ENCODE measurements around the gene CERS6.

The CERS6 gene

DNA sequence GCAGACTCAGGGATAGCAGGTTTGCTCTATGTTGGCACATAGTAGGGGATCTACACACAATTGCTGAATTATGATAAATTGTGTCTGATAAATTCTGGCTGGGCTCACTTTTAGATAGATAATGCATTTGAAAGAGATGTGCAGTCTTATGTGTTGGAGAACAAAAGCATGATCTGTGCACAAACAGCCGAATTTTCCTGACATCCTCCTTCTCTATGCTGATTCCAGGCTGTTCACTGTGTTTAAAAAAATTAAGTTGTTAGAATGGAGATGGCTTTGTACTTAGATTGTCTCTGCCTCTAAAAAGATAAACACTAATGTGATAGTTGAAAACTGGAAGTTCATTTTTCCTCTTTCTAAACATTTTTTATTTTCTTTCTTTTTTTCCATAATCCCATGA lies 2.1 kb downstream of the CERS6 start (continued):
- TF ChIP-seq, protein P1, sequence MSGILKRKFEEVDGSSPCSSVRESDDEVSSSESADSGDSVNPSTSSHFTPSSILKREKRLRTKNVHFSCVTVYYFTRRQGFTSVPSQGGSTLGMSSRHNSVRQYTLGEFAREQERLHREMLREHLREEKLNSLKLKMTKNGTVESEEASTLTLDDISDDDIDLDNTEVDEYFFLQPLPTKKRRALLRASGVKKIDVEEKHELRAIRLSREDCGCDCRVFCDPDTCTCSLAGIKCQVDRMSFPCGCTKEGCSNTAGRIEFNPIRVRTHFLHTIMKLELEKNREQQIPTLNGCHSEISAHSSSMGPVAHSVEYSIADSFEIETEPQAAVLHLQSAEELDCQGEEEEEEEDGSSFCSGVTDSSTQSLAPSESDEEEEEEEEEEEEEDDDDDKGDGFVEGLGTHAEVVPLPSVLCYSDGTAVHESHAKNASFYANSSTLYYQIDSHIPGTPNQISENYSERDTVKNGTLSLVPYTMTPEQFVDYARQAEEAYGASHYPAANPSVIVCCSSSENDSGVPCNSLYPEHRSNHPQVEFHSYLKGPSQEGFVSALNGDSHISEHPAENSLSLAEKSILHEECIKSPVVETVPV (CRISPR knock-in tag; IDR thresholded peaks at IDR 0.05), result no peak

DNA sequence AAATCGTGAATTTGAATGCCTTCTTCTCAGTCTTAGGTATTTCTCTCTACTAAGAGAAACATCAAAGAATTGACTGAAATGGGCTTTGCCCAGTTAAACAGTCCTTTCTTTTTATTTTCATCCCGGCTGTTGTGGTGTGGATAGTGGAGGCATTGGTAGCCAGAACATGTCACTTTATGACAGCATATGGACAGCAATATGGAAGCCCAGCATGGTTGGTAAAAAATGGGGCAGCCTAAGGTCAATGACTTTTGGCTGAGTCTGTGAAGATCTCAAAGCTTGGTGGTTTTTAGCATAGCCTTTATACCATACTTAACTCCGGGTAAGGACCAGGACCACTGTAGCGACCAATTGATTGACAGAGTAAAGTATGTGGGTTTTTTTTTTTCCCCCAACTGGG lies 3.2 kb downstream of the CERS6 start:
- ATAC-seq, result no peak
- no peak for TF ChIP-seq OSR1 (CRISPR knock-in tag; IDR thresholded peaks at IDR 0.05)
- no peak for TF ChIP-seq ZC3H10 (CRISPR knock-in tag; IDR thresholded peaks at IDR 0.05)
- TF ChIP-seq ZNF70 (CRISPR knock-in tag; IDR thresholded peaks at IDR 0.05), result no peak

DNA sequence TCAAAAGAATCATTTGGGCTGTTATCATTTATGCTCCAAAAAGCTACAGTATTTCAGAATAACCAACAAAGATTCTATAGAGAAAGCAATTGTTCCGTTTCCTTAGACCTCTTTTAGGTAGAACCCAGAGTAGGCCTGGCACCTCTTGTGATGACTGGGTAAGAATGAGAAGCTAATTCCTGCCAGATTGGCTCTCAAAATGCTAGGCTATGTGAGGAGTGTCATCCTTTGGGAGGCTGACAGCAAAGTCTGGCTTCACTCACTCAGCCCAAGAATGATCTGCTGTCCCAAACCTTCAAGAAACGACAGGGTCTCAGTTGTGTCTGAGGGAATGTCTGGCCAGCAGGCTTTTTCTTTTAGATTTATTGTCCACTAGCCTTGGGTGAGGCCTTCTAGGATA lies 4.5 kb downstream of the CERS6 start:
- ATAC-seq, result no peak
- TF ChIP-seq ZNF70 (CRISPR knock-in tag; IDR thresholded peaks at IDR 0.05) (no peak), ZFP3 (CRISPR knock-in tag; IDR thresholded peaks at IDR 0.05) (no peak), ISL1 (CRISPR knock-in tag; IDR thresholded peaks at IDR 0.05) (no peak), ZC3H10 (CRISPR knock-in tag; IDR thresholded peaks at IDR 0.05) (no peak), ZNF8 (CRISPR knock-in tag; IDR thresholded peaks at IDR 0.05) (no peak)

DNA sequence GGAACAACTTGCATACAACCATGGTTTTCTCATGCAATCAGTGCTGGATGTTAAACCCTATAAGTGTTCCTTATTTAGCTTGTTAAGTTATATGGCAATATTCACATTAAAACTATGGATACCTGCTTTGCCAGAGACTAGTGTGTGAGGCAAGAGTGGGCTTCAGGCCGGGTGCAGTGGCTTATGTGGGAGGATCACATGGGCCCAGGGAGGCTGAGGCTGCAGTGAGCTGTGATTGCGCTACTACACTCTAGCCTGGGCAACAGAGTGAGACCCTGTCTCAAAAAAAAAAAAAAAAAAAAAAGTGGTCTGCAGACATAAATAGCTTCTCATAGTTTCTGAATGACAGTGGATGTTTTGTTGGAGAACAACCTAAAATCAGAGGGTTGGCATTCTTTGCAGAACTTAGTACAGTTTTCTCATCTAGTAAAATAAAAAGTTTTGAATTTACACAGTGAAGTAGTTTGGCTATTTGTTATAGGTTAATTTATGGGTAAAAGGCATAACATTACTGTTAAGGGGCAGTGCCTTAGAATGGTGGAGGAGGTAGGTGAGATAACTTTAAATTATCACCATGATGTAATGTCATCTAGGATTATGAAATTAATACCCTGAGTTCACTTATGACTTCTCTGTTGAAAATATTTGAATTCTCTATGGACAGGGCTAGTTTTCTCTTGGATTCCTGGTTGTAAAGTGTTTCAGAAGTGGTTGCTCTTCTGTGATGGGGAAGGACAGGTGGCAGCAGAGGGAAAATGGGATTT lies 5.3 kb downstream of the CERS6 start:
- no peak for TF ChIP-seq ZNF70 (CRISPR knock-in tag; IDR thresholded peaks at IDR 0.05)
- TF ChIP-seq SNAI2 (CRISPR knock-in tag; IDR thresholded peaks at IDR 0.05), result no peak
- TF ChIP-seq, protein P2, sequence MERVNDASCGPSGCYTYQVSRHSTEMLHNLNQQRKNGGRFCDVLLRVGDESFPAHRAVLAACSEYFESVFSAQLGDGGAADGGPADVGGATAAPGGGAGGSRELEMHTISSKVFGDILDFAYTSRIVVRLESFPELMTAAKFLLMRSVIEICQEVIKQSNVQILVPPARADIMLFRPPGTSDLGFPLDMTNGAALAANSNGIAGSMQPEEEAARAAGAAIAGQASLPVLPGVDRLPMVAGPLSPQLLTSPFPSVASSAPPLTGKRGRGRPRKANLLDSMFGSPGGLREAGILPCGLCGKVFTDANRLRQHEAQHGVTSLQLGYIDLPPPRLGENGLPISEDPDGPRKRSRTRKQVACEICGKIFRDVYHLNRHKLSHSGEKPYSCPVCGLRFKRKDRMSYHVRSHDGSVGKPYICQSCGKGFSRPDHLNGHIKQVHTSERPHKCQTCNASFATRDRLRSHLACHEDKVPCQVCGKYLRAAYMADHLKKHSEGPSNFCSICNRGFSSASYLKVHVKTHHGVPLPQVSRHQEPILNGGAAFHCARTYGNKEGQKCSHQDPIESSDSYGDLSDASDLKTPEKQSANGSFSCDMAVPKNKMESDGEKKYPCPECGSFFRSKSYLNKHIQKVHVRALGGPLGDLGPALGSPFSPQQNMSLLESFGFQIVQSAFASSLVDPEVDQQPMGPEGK (CRISPR knock-in tag; IDR thresholded peaks at IDR 0.05; ENCODE audit: borderline replicate concordance), result no peak
- no peak for TF ChIP-seq PPARA (CRISPR knock-in tag; IDR thresholded peaks at IDR 0.05; ENCODE audit: borderline replicate concordance)
- TF ChIP-seq, protein P1 (CRISPR knock-in tag; IDR thresholded peaks at IDR 0.05), result no peak
- TF ChIP-seq, protein P3, sequence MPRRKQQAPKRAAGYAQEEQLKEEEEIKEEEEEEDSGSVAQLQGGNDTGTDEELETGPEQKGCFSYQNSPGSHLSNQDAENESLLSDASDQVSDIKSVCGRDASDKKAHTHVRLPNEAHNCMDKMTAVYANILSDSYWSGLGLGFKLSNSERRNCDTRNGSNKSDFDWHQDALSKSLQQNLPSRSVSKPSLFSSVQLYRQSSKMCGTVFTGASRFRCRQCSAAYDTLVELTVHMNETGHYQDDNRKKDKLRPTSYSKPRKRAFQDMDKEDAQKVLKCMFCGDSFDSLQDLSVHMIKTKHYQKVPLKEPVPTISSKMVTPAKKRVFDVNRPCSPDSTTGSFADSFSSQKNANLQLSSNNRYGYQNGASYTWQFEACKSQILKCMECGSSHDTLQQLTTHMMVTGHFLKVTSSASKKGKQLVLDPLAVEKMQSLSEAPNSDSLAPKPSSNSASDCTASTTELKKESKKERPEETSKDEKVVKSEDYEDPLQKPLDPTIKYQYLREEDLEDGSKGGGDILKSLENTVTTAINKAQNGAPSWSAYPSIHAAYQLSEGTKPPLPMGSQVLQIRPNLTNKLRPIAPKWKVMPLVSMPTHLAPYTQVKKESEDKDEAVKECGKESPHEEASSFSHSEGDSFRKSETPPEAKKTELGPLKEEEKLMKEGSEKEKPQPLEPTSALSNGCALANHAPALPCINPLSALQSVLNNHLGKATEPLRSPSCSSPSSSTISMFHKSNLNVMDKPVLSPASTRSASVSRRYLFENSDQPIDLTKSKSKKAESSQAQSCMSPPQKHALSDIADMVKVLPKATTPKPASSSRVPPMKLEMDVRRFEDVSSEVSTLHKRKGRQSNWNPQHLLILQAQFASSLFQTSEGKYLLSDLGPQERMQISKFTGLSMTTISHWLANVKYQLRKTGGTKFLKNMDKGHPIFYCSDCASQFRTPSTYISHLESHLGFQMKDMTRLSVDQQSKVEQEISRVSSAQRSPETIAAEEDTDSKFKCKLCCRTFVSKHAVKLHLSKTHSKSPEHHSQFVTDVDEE (CRISPR knock-in tag; IDR thresholded peaks at IDR 0.05), result no peak
- TF ChIP-seq ZFP30 (CRISPR knock-in tag; IDR thresholded peaks at IDR 0.05), result no peak
- ATAC-seq, result no peak

DNA sequence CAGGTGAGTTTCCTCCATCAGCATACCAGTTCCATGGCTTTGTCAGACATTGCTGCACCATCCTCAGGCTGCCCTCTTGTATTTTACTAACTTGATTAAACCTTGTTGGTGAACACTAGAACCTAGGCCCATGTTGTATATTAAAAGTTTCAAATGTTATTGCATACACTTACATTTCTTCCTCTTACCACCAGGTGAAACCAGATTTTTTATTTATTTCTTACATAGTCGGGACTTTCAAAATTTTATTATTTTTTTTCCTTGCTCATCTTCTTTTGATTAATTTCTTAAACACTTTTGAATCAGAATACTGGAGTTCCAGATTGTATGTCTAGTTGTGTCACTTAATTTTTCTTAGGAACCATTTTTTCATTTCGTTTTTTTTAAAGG lies 5.9 kb downstream of the CERS6 start:
- ATAC-seq, result no peak
- TF ChIP-seq ZFP30 (CRISPR knock-in tag; IDR thresholded peaks at IDR 0.05), result no peak
- TF ChIP-seq CSDC2 (CRISPR knock-in tag; IDR thresholded peaks at IDR 0.05), result no peak
- no peak for TF ChIP-seq SNAI2 (CRISPR knock-in tag; IDR thresholded peaks at IDR 0.05)
- TF ChIP-seq TCF4 (CRISPR knock-in tag; IDR thresholded peaks at IDR 0.05; ENCODE audit: borderline replicate concordance), result no peak
- TF ChIP-seq ZC3H10 (CRISPR knock-in tag; IDR thresholded peaks at IDR 0.05), result no peak
- TF ChIP-seq, protein P3 (CRISPR knock-in tag; IDR thresholded peaks at IDR 0.05), result no peak
- no peak for TF ChIP-seq ESRRG (CRISPR knock-in tag; IDR thresholded peaks at IDR 0.05)
- no peak for TF ChIP-seq ARNTL (CRISPR knock-in tag; IDR thresholded peaks at IDR 0.05; ENCODE audit: borderline replicate concordance, low read depth)
- TF ChIP-seq, protein P1 (CRISPR knock-in tag; IDR thresholded peaks at IDR 0.05), result no peak
- TF ChIP-seq, protein P4, sequence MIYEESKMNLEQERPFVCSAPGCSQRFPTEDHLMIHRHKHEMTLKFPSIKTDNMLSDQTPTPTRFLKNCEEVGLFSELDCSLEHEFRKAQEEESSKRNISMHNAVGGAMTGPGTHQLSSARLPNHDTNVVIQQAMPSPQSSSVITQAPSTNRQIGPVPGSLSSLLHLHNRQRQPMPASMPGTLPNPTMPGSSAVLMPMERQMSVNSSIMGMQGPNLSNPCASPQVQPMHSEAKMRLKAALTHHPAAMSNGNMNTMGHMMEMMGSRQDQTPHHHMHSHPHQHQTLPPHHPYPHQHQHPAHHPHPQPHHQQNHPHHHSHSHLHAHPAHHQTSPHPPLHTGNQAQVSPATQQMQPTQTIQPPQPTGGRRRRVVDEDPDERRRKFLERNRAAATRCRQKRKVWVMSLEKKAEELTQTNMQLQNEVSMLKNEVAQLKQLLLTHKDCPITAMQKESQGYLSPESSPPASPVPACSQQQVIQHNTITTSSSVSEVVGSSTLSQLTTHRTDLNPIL (CRISPR knock-in tag; IDR thresholded peaks at IDR 0.05; ENCODE audit: low read depth), result no peak
- no peak for TF ChIP-seq OSR1 (CRISPR knock-in tag; IDR thresholded peaks at IDR 0.05)
- TF ChIP-seq ZNF70 (CRISPR knock-in tag; IDR thresholded peaks at IDR 0.05), result no peak
- no peak for TF ChIP-seq ZNF565 (CRISPR knock-in tag; conservative IDR thresholded peaks at IDR 0.05; ENCODE audit: low read depth)
